Uterus (tissue), 2 donors: Measurements from ENCODE around the gene PCYOX1L.

ENCODE experiments used
- CTCF ChIP-seq, 4 experiments: fragments of 200-600 bp in 2 of 4; fragments of 450-650 bp in 2 of 4; sonication (generic) in 2 of 4; IDR thresholded peaks; one replicate each; pipeline ENCODE4 v1.5.1; 2016 to 2019; ENCODE audit warnings: antibody characterized with exemption in 4 of 4, mild to moderate bottlenecking in 2 of 4, moderate library complexity in 1 of 4
- POLR2A ChIP-seq, 2 donors: fragments of 450-650 bp; IDR thresholded peaks; one replicate each; pipeline ENCODE4 v1.6.1; 2016; ENCODE audit warnings: antibody characterized with exemption in 2 of 2, mild to moderate bottlenecking in 1 of 2, moderate library complexity in 1 of 2

- no peak for TF ChIP-seq POLR2A (IDR thresholded peaks at IDR 0.05)
- TF ChIP-seq CTCF (IDR thresholded peaks at IDR 0.05) = no peak
These were observed 32.0 kb upstream of the PCYOX1L start for GRCh38 chr5:149325894-149326293.
